ENCODE measurements around the gene PSMD7. TPM values are rescaled to one million over a fixed set of nuclear protein-coding genes. Genes with fewer than 3 reads are reported as not detected.

The PSMD7 gene
- total and polyA plus RNA-seq, 2 of the 13 experiments (the other 11 are each of a cell fraction or from before 2014, with no cell fraction given) = 105 to 224 TPM

DNA sequence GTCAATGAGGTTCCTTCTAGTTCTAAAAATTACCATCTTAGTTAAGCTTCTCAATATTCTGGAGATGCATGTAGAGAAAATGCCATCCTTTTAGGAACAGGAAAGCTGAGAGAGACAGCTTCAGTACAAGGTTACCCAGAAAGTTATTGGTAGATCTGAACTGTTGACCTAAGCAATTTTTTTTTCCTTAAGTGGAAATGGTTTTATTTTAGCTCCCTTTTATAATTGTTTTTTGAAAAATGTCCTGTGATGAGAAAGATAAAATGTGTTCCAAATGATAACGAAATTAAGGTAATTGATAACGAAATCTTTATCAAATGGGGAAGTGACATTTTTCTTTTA, 8.2 kb downstream of the PSMD7 start:
- POLR2A ChIA-PET = interaction anchor here (2.3 kb wide), 1 partner anchor 8 kb away, joined by 11 read pairs; the partner anchor contains the start of gene PSMD7
- no TSS peak for BruUV-seq (replicated peaks)
- DNase-seq (ENCODE audit: low spot score) = no peak
- H3K9ac ChIP-seq (ENCODE audit: insufficient read depth, low read depth, low read length) = no peak overlapping the region
- no peak overlapping the region for H3K4me3 ChIP-seq (replicated peaks in 1 of 3; ENCODE audit: insufficient read depth in 1 of 3, low read depth in 2 of 3, low read length in 3 of 3)
- TF ChIP-seq ATF1 (CRISPR knock-in tag; IDR thresholded peaks at IDR 0.05) = 0 out of 2 replicates have a peak, but pooled peaks have one; percentile 9
- 0 out of 2 replicates have a peak, but pooled peaks have one; percentile 35 for TF ChIP-seq RBFOX2 (IDR thresholded peaks at IDR 0.05; ENCODE audit: low read depth, low read length)
- TF ChIP-seq, protein P1, sequence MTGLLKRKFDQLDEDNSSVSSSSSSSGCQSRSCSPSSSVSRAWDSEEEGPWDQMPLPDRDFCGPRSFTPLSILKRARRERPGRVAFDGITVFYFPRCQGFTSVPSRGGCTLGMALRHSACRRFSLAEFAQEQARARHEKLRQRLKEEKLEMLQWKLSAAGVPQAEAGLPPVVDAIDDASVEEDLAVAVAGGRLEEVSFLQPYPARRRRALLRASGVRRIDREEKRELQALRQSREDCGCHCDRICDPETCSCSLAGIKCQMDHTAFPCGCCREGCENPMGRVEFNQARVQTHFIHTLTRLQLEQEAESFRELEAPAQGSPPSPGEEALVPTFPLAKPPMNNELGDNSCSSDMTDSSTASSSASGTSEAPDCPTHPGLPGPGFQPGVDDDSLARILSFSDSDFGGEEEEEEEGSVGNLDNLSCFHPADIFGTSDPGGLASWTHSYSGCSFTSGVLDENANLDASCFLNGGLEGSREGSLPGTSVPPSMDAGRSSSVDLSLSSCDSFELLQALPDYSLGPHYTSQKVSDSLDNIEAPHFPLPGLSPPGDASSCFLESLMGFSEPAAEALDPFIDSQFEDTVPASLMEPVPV (CRISPR knock-in tag; IDR thresholded peaks at IDR 0.05) = no peak
- TF ChIP-seq ZNF337 (CRISPR knock-in tag; IDR thresholded peaks at IDR 0.05; ENCODE audit: borderline replicate concordance, low read depth) = no peak
- TF ChIP-seq MAFF (IDR thresholded peaks at IDR 0.05; ENCODE audit: low read depth, low read length) = peak; percentile 54; the same call in 1 of the 2 replicates
- TF ChIP-seq MAFK (conservative IDR thresholded peaks at IDR 0.05 in 1 of 2, IDR thresholded peaks at IDR 0.05 in 1 of 2; ENCODE audit: low read length in 2 of 2) = peak; percentile 68 to 79
- no peak for FAIRE-seq
- intact Hi-C loops (cut with micrococcal nuclease; ENCODE audit: unreplicated experiment) = no loop called here
- no peaks in the 10 kb centered on the region for H3K27me3 ChIP-seq (ENCODE audit: control insufficient read depth in 1 of 2, insufficient read depth in 2 of 2, low read length in 2 of 2)
- no peak for ATAC-seq
- CTCF ChIA-PET (ENCODE audit: low intra/inter-chr PET ratio, low total read pairs) = no interaction called here
- H3K27ac ChIP-seq (ENCODE audit: extremely low read length, insufficient read depth, low read length) = no peak overlapping the region
- peaks cover 33 to 75% of the 10 kb centered on the region in 2 experiments for H3K36me3 ChIP-seq (replicated peaks in 1 of 2; ENCODE audit: control insufficient read depth in 1 of 2, insufficient read depth in 2 of 2, low read length in 2 of 2)
- H2AFZ ChIP-seq (ENCODE audit: low read length) = no peak overlapping the region
- no peak overlapping the region for H3K4me2 ChIP-seq (ENCODE audit: low read depth, low read length)
- no peaks in the 10 kb centered on the region for H3K9me3 ChIP-seq (ENCODE audit: low read length)
- peaks cover 26% of the 10 kb centered on the region for H3K4me1 ChIP-seq (ENCODE audit: insufficient read depth, low read length)
- WGBS (ENCODE audit: low lambda C conversion rate) = 94% methylated on average over 2 of the region's 2 CpGs
- no peaks in the 10 kb centered on the region for H4K20me1 ChIP-seq (ENCODE audit: insufficient read depth, low read length)
- in situ Hi-C loops (cut with HindIII; ENCODE audit: extremely low pct_ligation_motif_present, low pct_unique_long_range_greater_than_20kb) = loop anchor here (5.0 kb wide), 1 partner anchor 127 kb away; no protein-coding TSS in a partner anchor
- H3K79me2 ChIP-seq (ENCODE audit: insufficient read depth, low read length) = peaks cover 2% of the 10 kb centered on the region

DNA sequence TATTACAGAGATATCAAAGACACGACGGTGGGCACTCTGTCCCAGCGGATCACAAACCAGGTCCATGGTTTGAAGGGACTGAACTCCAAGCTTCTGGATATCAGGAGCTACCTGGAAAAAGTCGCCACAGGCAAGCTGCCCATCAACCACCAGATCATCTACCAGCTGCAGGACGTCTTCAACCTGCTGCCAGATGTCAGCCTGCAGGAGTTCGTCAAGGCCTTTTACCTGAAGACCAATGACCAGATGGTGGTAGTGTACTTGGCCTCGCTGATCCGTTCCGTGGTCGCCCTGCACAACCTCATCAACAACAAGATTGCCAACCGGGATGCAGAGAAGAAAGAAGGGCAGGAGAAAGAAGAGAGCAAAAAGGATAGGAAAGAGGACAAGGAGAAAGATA, 8.7 kb downstream of the PSMD7 start:
- Histone ChIP-seq H3K27me3 (ENCODE audit: control insufficient read depth in 1 of 2, insufficient read depth in 2 of 2, low read length in 2 of 2) (no peaks in the 10 kb centered on the region), H3K79me2 (ENCODE audit: insufficient read depth, low read length) (no peaks in the 10 kb centered on the region), H3K4me2 (ENCODE audit: low read depth, low read length) (no peak overlapping the region), H3K4me3 (replicated peaks in 1 of 3; ENCODE audit: insufficient read depth in 1 of 3, low read depth in 2 of 3, low read length in 3 of 3) (no peak overlapping the region), H4K20me1 (ENCODE audit: insufficient read depth, low read length) (no peaks in the 10 kb centered on the region), H3K9me3 (ENCODE audit: low read length) (no peaks in the 10 kb centered on the region), H3K27ac (ENCODE audit: extremely low read length, insufficient read depth, low read length) (no peak overlapping the region), H3K9ac (ENCODE audit: insufficient read depth, low read depth, low read length) (no peak overlapping the region), H3K4me1 (ENCODE audit: insufficient read depth, low read length) (peaks cover 21% of the 10 kb centered on the region), H2AFZ (ENCODE audit: low read length) (no peak overlapping the region), H3K36me3 (replicated peaks in 1 of 2; ENCODE audit: control insufficient read depth in 1 of 2, insufficient read depth in 2 of 2, low read length in 2 of 2) (peaks cover 32 to 70% of the 10 kb centered on the region in 2 experiments)
- TF ChIP-seq RBM22 (optimal IDR thresholded peaks at IDR 0.05; ENCODE audit: low read length) (peak; percentile 37), POLR2G (IDR thresholded peaks at IDR 0.05; ENCODE audit: low read depth, low read length) (peak; percentile 24; the same call in 1 of the 2 replicates), HIVEP1 (CRISPR knock-in tag; IDR thresholded peaks at IDR 0.05) (no peak)
- ChIA-PET CTCF (ENCODE audit: low intra/inter-chr PET ratio, low total read pairs) (no interaction called here), POLR2A (interaction anchor here (2.3 kb wide), 1 partner anchor 8 kb away, joined by 11 read pairs; the partner anchor contains the start of gene PSMD7)
- WGBS (ENCODE audit: low lambda C conversion rate) = 95% methylated on average over 11 of the region's 11 CpGs
- DNase-seq (ENCODE audit: low spot score) (no peak), FAIRE-seq (no peak), ATAC-seq (no peak)
- intact Hi-C loops (cut with micrococcal nuclease; ENCODE audit: unreplicated experiment) = no loop called here
- in situ Hi-C loops (cut with HindIII; ENCODE audit: extremely low pct_ligation_motif_present, low pct_unique_long_range_greater_than_20kb) = loop anchor here (5.0 kb wide), 1 partner anchor 127 kb away; no protein-coding TSS in a partner anchor
- BruUV-seq (replicated peaks) = no TSS peak

Data from HepG2 (cell line).